Activated T-helper 2 cell treated with anti-CD3 and anti-CD28 coated beads, Interferon-gamma antibody, Interleukin-2, Interleukin-4, amounts not matched to agents 10 μg/mL and 5 μg/mL and 100 μg/mL, durations not matched to agents 14 hours and 24 hours and 36 hours (primary cell): ENCODE measurements around the gene TSHR. TPM values are rescaled to one million over a fixed set of nuclear protein-coding genes. Genes with fewer than 3 reads are reported as not detected.

Experiments
- DNase-seq: peaks from one replicate; pipeline ENCODE4 v3.0.0; 2021; ENCODE audit warnings: low spot score
- H3K27ac Mint-ChIP-seq: one replicate; pipeline ENCODE4 v1.8.0; 2021; ENCODE audit warnings: mixed read lengths
- H3K27me3 Mint-ChIP-seq: one replicate; pipeline ENCODE4 v1.8.0; 2021; ENCODE audit warnings: low read depth, mixed read lengths
- H3K36me3 Mint-ChIP-seq: one replicate; pipeline ENCODE4 v1.8.0; 2021; ENCODE audit warnings: low read depth, mixed read lengths
- H3K4me1 Mint-ChIP-seq: one replicate; pipeline ENCODE4 v1.8.0; 2021; ENCODE audit warnings: low read depth, mixed read lengths
- H3K4me3 Mint-ChIP-seq: one replicate; pipeline ENCODE4 v1.8.0; 2021; ENCODE audit warnings: low read depth, mild to moderate bottlenecking, moderate library complexity, mixed read lengths
- H3K9me3 Mint-ChIP-seq: one replicate; pipeline ENCODE4 v1.8.0; 2021; ENCODE audit warnings: mixed read lengths
- intact Hi-C: fragments of 100-400 bp; cut with micrococcal nuclease; formaldehyde crosslinking; loops from one replicate; pipeline ENCODE4 v1.15.1; 2023
- total RNA-seq: library from RNA; stranded (reverse); gene quantifications from 2 replicates; pipeline ENCODE4 v1.2.3, GENCODE V29; 2022

The TSHR gene
- total RNA-seq, 1 donor from 2014 or later: not detected

- no peaks in the 10 kb centered on the region for H3K36me3 Mint-ChIP-seq
- intact Hi-C loops: no loop called here
- H3K4me1 Mint-ChIP-seq: peaks cover 46% of the 10 kb centered on the region
- peak overlapping the region; percentile 86 for H3K4me3 Mint-ChIP-seq
- no peak for DNase-seq
- H3K27me3 Mint-ChIP-seq: no peaks in the 10 kb centered on the region
- H3K9me3 Mint-ChIP-seq: no peaks in the 10 kb centered on the region
- peak overlapping the region; percentile 97 for H3K27ac Mint-ChIP-seq
These were observed 213.8 kb downstream of the TSHR start for GRCh38 chr14:81169267-81169666.

GRCh38 chr14:81169711-81170103 is 214.3 kb downstream of the TSHR start:
- no peak for DNase-seq
- Mint-ChIP-seq H3K27me3 (no peaks in the 10 kb centered on the region), H3K27ac (peak overlapping the region; percentile 97), H3K4me3 (peak overlapping the region; percentile 86), H3K9me3 (no peaks in the 10 kb centered on the region), H3K36me3 (no peaks in the 10 kb centered on the region), H3K4me1 (peaks cover 43% of the 10 kb centered on the region)
- intact Hi-C loops: loop anchor here (1.0 to 5.0 kb wide), 6 partner anchors 17 to 303 kb away; no protein-coding TSS in a partner anchor

GRCh38 chr14:81170104-81170828 is 214.8 kb downstream of the TSHR start:
- Mint-ChIP-seq H3K4me3 (peak overlapping the region; percentile 86), H3K27ac (peak overlapping the region; percentile 97), H3K27me3 (no peaks in the 10 kb centered on the region), H3K4me1 (peaks cover 39% of the 10 kb centered on the region), H3K9me3 (no peaks in the 10 kb centered on the region), H3K36me3 (no peaks in the 10 kb centered on the region)
- intact Hi-C loops: loop anchor here (1.0 to 5.0 kb wide), 6 partner anchors 17 to 302 kb away; no protein-coding TSS in a partner anchor
- peak; percentile 83 for DNase-seq

GRCh38 chr14:81170829-81171195 is 215.4 kb downstream of the TSHR start:
- H3K27ac Mint-ChIP-seq: peak overlapping the region; percentile 97
- H3K27me3 Mint-ChIP-seq: no peaks in the 10 kb centered on the region
- no peaks in the 10 kb centered on the region for H3K9me3 Mint-ChIP-seq
- intact Hi-C loops: loop anchor here (1.0 to 5.0 kb wide), 6 partner anchors 18 to 301 kb away; no protein-coding TSS in a partner anchor
- no peaks in the 10 kb centered on the region for H3K36me3 Mint-ChIP-seq
- no peak for DNase-seq
- peak overlapping the region; percentile 86 for H3K4me3 Mint-ChIP-seq
- H3K4me1 Mint-ChIP-seq: peaks cover 38% of the 10 kb centered on the region

GRCh38 chr14:81172353-81172752 is 216.9 kb downstream of the TSHR start:
- intact Hi-C loops: loop anchor here (5.0 kb wide), 2 partner anchors 185 to 300 kb away; no protein-coding TSS in a partner anchor
- H3K4me1 Mint-ChIP-seq: peaks cover 47% of the 10 kb centered on the region
- H3K9me3 Mint-ChIP-seq: no peaks in the 10 kb centered on the region
- no peak overlapping the region for H3K4me3 Mint-ChIP-seq
- H3K27me3 Mint-ChIP-seq: no peaks in the 10 kb centered on the region
- no peak overlapping the region for H3K27ac Mint-ChIP-seq
- H3K36me3 Mint-ChIP-seq: peaks cover 4% of the 10 kb centered on the region
- no peak for DNase-seq

- Mint-ChIP-seq H3K4me1 (peaks cover 52% of the 10 kb centered on the region), H3K4me3 (no peak overlapping the region), H3K27me3 (no peaks in the 10 kb centered on the region), H3K27ac (no peak overlapping the region), H3K9me3 (no peaks in the 10 kb centered on the region), H3K36me3 (peaks cover 4% of the 10 kb centered on the region)
- DNase-seq: no peak
- intact Hi-C loops: loop anchor here (5.0 kb wide), 2 partner anchors 186 to 299 kb away; no protein-coding TSS in a partner anchor
These were observed 217.5 kb downstream of the TSHR start for GRCh38 chr14:81172881-81173280.

GRCh38 chr14:81176241-81176640 is 220.8 kb downstream of the TSHR start:
- Mint-ChIP-seq H3K4me3 (no peak overlapping the region), H3K27me3 (no peaks in the 10 kb centered on the region), H3K27ac (no peak overlapping the region), H3K4me1 (peaks cover 36% of the 10 kb centered on the region), H3K36me3 (peaks cover 19% of the 10 kb centered on the region), H3K9me3 (no peaks in the 10 kb centered on the region)
- no peak for DNase-seq
- intact Hi-C loops: no loop called here

- H3K9me3 Mint-ChIP-seq: no peaks in the 10 kb centered on the region
These were observed 221.8 kb downstream of the TSHR start for GRCh38 chr14:81177225-81177624.

GRCh38 chr14:81178063-81178462 is 222.6 kb downstream of the TSHR start:
- no peak overlapping the region for H3K27ac Mint-ChIP-seq
- H3K9me3 Mint-ChIP-seq: no peaks in the 10 kb centered on the region
- no peaks in the 10 kb centered on the region for H3K27me3 Mint-ChIP-seq
- no peak overlapping the region for H3K4me3 Mint-ChIP-seq
- intact Hi-C loops: no loop called here
- DNase-seq: no peak
- peaks cover 34% of the 10 kb centered on the region for H3K36me3 Mint-ChIP-seq
- peaks cover 30% of the 10 kb centered on the region for H3K4me1 Mint-ChIP-seq

More at GRCh38 chr14:81177225-81177624, 221.8 kb downstream of the TSHR start:
- no peak overlapping the region for H3K27ac Mint-ChIP-seq
- DNase-seq: no peak
- H3K27me3 Mint-ChIP-seq: no peaks in the 10 kb centered on the region
- H3K4me3 Mint-ChIP-seq: peak overlapping the region; percentile 5
- H3K4me1 Mint-ChIP-seq: peaks cover 27% of the 10 kb centered on the region
- H3K36me3 Mint-ChIP-seq: peaks cover 27% of the 10 kb centered on the region
- intact Hi-C loops: no loop called here

GRCh38 chr14:81179631-81180030 is 224.2 kb downstream of the TSHR start:
- Mint-ChIP-seq H3K27me3 (no peaks in the 10 kb centered on the region), H3K27ac (no peak overlapping the region), H3K4me3 (no peak overlapping the region), H3K36me3 (peaks cover 47% of the 10 kb centered on the region), H3K9me3 (no peaks in the 10 kb centered on the region), H3K4me1 (peaks cover 43% of the 10 kb centered on the region)
- DNase-seq: no peak
- intact Hi-C loops: no loop called here

- no peaks in the 10 kb centered on the region for H3K27me3 Mint-ChIP-seq
- peaks cover 67% of the 10 kb centered on the region for H3K36me3 Mint-ChIP-seq
- peak overlapping the region; percentile 12 for H3K27ac Mint-ChIP-seq
- peaks cover 47% of the 10 kb centered on the region for H3K4me1 Mint-ChIP-seq
- H3K4me3 Mint-ChIP-seq: peak overlapping the region; percentile 5
- no peaks in the 10 kb centered on the region for H3K9me3 Mint-ChIP-seq
- intact Hi-C loops: loop anchor here (2.0 kb wide), 1 partner anchor 31 kb away; no protein-coding TSS in a partner anchor
- DNase-seq: no peak
These were observed 232.6 kb downstream of the TSHR start for GRCh38 chr14:81187832-81188522.

- peaks cover 81% of the 10 kb centered on the region for H3K36me3 Mint-ChIP-seq
- intact Hi-C loops: no loop called here
- H3K4me1 Mint-ChIP-seq: peaks cover 43% of the 10 kb centered on the region
- H3K27me3 Mint-ChIP-seq: no peaks in the 10 kb centered on the region
- DNase-seq: no peak
- peak overlapping the region; percentile 62 for H3K27ac Mint-ChIP-seq
- no peaks in the 10 kb centered on the region for H3K9me3 Mint-ChIP-seq
- H3K4me3 Mint-ChIP-seq: peak overlapping the region; percentile 55
These were observed 237.2 kb downstream of the TSHR start for GRCh38 chr14:81192594-81192993.
